Activated T-helper 1 cell treated with anti-CD3 and anti-CD28 coated beads, Interleukin-12 subunit alpha, Interleukin-12 subunit beta, Interleukin-2, Interleukin-4 antibody, amounts not matched to agents 30 ng/mL and 10 ng/mL and 1 ng/mL, durations not matched to agents 14 hours and 24 hours and 36 hours (primary cell): ENCODE data around the gene SFMBT2. TPM values are rescaled to one million over a fixed set of nuclear protein-coding genes. Genes with fewer than 3 reads are reported as not detected.

ENCODE experiments used
- DNase-seq: peaks from one replicate; pipeline ENCODE4 v3.0.0; 2021; ENCODE audit warnings: low spot score
- H3K27ac Mint-ChIP-seq: one replicate; pipeline ENCODE4 v1.8.0; 2021; ENCODE audit warnings: mild to moderate bottlenecking, mixed read lengths
- H3K27me3 Mint-ChIP-seq: one replicate; pipeline ENCODE4 v1.8.0; 2022; ENCODE audit warnings: mild to moderate bottlenecking, moderate library complexity, mixed read lengths; ENCODE audit not compliant: insufficient read depth
- H3K36me3 Mint-ChIP-seq: one replicate; pipeline ENCODE4 v1.8.0; 2021; ENCODE audit warnings: low read depth, mixed read lengths
- H3K4me1 Mint-ChIP-seq: one replicate; pipeline ENCODE4 v1.8.0; 2021; ENCODE audit warnings: low read depth, mixed read lengths
- H3K4me3 Mint-ChIP-seq: one replicate; pipeline ENCODE4 v1.8.0; 2021; ENCODE audit warnings: mild to moderate bottlenecking, moderate library complexity, mixed read lengths
- H3K9me3 Mint-ChIP-seq: one replicate; pipeline ENCODE4 v1.8.0; 2021; ENCODE audit warnings: mixed read lengths
- intact Hi-C: fragments of 100-400 bp; cut with micrococcal nuclease; formaldehyde crosslinking; loops from one replicate; pipeline ENCODE4 v1.15.1; 2024
- total RNA-seq: library from RNA; stranded (reverse); gene quantifications from 2 replicates; pipeline ENCODE4 v1.2.3, GENCODE V29; 2022

The SFMBT2 gene
- total RNA-seq, 1 donor from 2014 or later = 39.1 TPM

GRCh38 chr10:7363700-7364099, 47.1 kb downstream of the SFMBT2 start:
- Mint-ChIP-seq H3K4me1 (peaks cover 10% of the 10 kb centered on the region), H3K27ac (no peak overlapping the region), H3K27me3 (no peaks in the 10 kb centered on the region), H3K36me3 (peaks cover 85% of the 10 kb centered on the region), H3K4me3 (no peak overlapping the region), H3K9me3 (peaks cover 4% of the 10 kb centered on the region)
- intact Hi-C loops = no loop called here
- DNase-seq = no peak

DNA sequence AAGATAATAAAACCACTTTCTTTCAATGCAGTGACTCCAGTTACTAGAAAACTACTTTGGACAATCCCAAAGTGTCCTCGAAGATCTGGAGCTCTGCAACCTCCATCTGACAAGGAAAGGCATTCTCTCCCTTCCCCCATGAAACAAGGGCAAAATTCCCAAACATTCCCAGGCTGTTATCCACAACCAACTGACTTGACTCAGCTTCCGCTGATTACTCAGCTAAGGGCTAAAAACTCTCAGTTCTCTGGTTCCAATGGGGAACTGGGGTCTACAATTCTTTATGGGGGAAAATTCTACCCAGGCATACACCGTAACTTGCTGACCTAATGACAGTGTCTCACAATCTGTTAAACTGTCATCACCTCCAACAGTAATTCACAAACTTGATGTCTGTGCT, 48.4 kb downstream of the SFMBT2 start:
- no peaks in the 10 kb centered on the region for H3K27me3 Mint-ChIP-seq
- H3K4me1 Mint-ChIP-seq = peaks cover 12% of the 10 kb centered on the region
- H3K27ac Mint-ChIP-seq = no peak overlapping the region
- no peak for DNase-seq
- H3K9me3 Mint-ChIP-seq = peaks cover 9% of the 10 kb centered on the region
- peaks cover 89% of the 10 kb centered on the region for H3K36me3 Mint-ChIP-seq
- no peak overlapping the region for H3K4me3 Mint-ChIP-seq
- intact Hi-C loops = no loop called here

DNA sequence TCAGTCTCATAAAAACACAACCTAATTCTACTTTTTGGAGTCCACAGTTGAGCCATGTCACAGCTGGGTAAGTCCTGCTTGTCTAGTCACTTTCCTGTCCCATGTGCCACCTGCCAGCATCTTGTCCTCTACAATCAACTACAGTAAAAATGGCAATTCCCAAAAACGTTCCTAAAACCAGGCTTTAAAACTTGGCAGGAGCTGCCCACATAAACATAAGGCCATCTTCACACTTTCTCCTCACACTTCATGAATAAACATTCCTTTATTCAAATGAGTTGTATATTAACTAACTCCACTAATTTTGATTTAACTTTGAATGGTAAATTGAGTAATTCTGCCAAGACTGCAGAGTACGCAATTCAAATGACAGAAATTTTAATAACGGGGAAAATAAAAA, 49.5 kb downstream of the SFMBT2 start:
- no peak for DNase-seq
- Mint-ChIP-seq H3K27me3 (no peaks in the 10 kb centered on the region), H3K9me3 (peaks cover 9% of the 10 kb centered on the region), H3K36me3 (peaks cover 84% of the 10 kb centered on the region), H3K4me3 (no peak overlapping the region), H3K4me1 (peaks cover 23% of the 10 kb centered on the region), H3K27ac (no peak overlapping the region)
- intact Hi-C loops = no loop called here

GRCh38 chr10:7359954-7360353, 50.9 kb downstream of the SFMBT2 start:
- H3K9me3 Mint-ChIP-seq = peaks cover 9% of the 10 kb centered on the region
- H3K27me3 Mint-ChIP-seq = no peaks in the 10 kb centered on the region
- H3K4me1 Mint-ChIP-seq = peaks cover 24% of the 10 kb centered on the region

GRCh38 chr10:7359356-7359755, 51.5 kb downstream of the SFMBT2 start:
- H3K4me3 Mint-ChIP-seq = no peak overlapping the region
- peaks cover 22% of the 10 kb centered on the region for H3K4me1 Mint-ChIP-seq
- intact Hi-C loops = no loop called here

More at GRCh38 chr10:7359954-7360353, 50.9 kb downstream of the SFMBT2 start:
- intact Hi-C loops = no loop called here
- Mint-ChIP-seq H3K4me3 (no peak overlapping the region), H3K27ac (no peak overlapping the region), H3K36me3 (peaks cover 75% of the 10 kb centered on the region)
- no peak for DNase-seq

DNA sequence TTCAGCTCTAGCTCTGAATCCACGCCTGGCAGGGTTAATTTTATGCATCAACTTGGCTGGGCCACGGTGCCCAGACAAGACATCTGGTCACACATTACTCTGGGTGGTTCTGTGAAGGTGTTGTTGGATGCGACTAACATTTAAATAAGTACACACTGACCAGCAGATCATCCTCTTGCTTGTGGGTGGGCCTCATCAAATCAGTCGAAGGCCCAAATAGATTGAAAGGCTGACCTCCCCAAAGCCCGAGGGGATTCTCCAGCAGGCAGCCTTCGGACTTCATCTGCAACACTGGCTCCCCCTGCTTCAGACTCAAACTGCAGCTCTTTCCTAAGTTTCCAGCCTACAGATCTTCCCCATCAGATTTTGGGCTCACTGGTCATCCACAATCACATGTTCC, 53.6 kb downstream of the SFMBT2 start:
- no peak overlapping the region for H3K27ac Mint-ChIP-seq
- peaks cover 9% of the 10 kb centered on the region for H3K9me3 Mint-ChIP-seq
- H3K36me3 Mint-ChIP-seq = peaks cover 58% of the 10 kb centered on the region
- DNase-seq = no peak
- no peaks in the 10 kb centered on the region for H3K27me3 Mint-ChIP-seq
- H3K4me3 Mint-ChIP-seq = no peak overlapping the region
- H3K4me1 Mint-ChIP-seq = peaks cover 21% of the 10 kb centered on the region
- intact Hi-C loops = no loop called here

More at GRCh38 chr10:7359356-7359755, 51.5 kb downstream of the SFMBT2 start:
- DNase-seq = no peak
- no peak overlapping the region for H3K27ac Mint-ChIP-seq
- H3K36me3 Mint-ChIP-seq = peaks cover 72% of the 10 kb centered on the region
- peaks cover 9% of the 10 kb centered on the region for H3K9me3 Mint-ChIP-seq
- no peaks in the 10 kb centered on the region for H3K27me3 Mint-ChIP-seq

GRCh38 chr10:7354330-7355047, 56.3 kb downstream of the SFMBT2 start:
- no peak for DNase-seq
- H3K36me3 Mint-ChIP-seq = peaks cover 52% of the 10 kb centered on the region
- peaks cover 21% of the 10 kb centered on the region for H3K4me1 Mint-ChIP-seq
- intact Hi-C loops = no loop called here
- peaks cover 9% of the 10 kb centered on the region for H3K9me3 Mint-ChIP-seq
- no peak overlapping the region for H3K27ac Mint-ChIP-seq
- H3K27me3 Mint-ChIP-seq = no peaks in the 10 kb centered on the region
- no peak overlapping the region for H3K4me3 Mint-ChIP-seq

GRCh38 chr10:7351894-7352293, 58.9 kb downstream of the SFMBT2 start:
- DNase-seq = no peak
- H3K27ac Mint-ChIP-seq = no peak overlapping the region
- no peak overlapping the region for H3K4me3 Mint-ChIP-seq
- no peaks in the 10 kb centered on the region for H3K9me3 Mint-ChIP-seq
- peaks cover 13% of the 10 kb centered on the region for H3K4me1 Mint-ChIP-seq
- peaks cover 41% of the 10 kb centered on the region for H3K36me3 Mint-ChIP-seq
- H3K27me3 Mint-ChIP-seq = no peaks in the 10 kb centered on the region
- intact Hi-C loops = no loop called here

DNA sequence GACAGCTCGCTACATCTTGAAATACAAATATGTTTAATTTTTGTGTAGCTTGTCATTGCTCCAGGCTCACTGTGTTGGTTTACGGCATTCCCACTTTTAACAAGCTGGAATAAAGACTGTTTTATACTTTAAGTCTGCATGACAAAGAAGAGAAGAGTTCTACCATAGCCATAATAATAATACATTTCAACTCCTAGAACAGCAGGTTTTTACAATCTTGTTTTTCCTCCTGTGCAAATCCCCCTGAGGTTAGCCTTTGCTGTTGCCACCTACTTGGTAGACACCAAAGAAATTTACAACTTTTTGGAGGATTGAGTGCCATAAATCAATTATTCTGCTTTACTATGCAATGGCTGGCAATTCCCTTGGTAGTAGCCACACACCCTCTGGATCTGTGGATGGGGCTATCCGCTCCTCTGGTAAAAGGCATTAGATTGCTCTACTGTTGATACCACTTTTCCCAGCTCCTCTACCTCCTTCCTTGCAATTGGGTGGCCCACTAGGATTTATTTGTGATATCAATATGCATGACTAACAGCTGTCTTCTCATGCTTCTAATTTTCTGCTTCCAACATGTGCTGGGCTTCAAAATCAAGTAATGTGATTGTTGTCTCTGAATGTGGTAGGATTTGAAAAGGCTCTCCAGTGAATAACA, 60.2 kb downstream of the SFMBT2 start:
- peaks cover 44% of the 10 kb centered on the region for H3K36me3 Mint-ChIP-seq
- H3K27ac Mint-ChIP-seq = no peak overlapping the region
- H3K4me1 Mint-ChIP-seq = peaks cover 14% of the 10 kb centered on the region
- no peaks in the 10 kb centered on the region for H3K9me3 Mint-ChIP-seq
- intact Hi-C loops = no loop called here
- no peaks in the 10 kb centered on the region for H3K27me3 Mint-ChIP-seq
- no peak overlapping the region for H3K4me3 Mint-ChIP-seq
- DNase-seq = no peak

DNA sequence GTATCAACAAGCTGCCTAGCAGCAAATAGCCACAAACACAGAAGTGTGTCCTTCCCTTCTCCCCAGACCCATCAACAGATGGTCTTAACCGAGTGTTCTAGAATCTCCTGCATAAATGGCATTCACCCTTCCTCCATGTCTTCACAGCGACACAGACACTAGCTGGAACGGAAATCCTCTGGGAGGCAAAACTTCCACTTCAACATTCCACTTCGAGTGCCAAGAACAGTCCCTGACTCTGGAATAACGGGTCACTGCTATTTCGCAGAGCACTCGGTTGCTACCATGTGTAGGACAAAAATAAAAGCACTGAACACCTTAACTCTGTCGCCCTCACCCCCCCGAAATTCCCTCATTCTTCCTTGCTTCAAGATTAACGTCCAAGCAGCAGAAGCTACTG, 65.1 kb downstream of the SFMBT2 start:
- no peak for DNase-seq
- no peaks in the 10 kb centered on the region for H3K9me3 Mint-ChIP-seq
- H3K4me3 Mint-ChIP-seq = no peak overlapping the region
- intact Hi-C loops = no loop called here
- no peak overlapping the region for H3K27ac Mint-ChIP-seq
- no peaks in the 10 kb centered on the region for H3K27me3 Mint-ChIP-seq
- peaks cover 19% of the 10 kb centered on the region for H3K4me1 Mint-ChIP-seq
- peaks cover 48% of the 10 kb centered on the region for H3K36me3 Mint-ChIP-seq

DNA sequence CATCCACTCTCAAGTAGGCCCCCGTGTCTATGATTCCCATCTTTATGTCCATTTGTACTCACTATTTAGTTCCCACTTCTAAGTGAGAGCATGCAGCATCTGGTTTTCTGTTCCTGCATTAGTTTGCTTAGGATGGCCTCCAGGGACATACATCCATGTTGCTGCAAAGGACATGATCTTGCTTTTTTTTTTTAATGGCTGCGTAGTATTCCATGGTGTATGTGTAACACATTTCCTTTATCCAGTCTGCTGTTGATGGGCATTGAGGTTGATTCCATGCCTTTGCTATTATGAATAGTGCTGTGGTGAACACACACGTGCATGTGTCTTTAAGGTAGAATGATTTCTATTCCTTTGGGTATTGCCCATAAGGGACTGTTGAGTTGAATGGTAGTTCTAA, 67.8 kb downstream of the SFMBT2 start:
- peaks cover 42% of the 10 kb centered on the region for H3K36me3 Mint-ChIP-seq
- H3K27me3 Mint-ChIP-seq = no peaks in the 10 kb centered on the region
- peaks cover 39% of the 10 kb centered on the region for H3K4me1 Mint-ChIP-seq
- intact Hi-C loops = no loop called here
- no peaks in the 10 kb centered on the region for H3K9me3 Mint-ChIP-seq
- DNase-seq = no peak
- H3K27ac Mint-ChIP-seq = no peak overlapping the region
- H3K4me3 Mint-ChIP-seq = no peak overlapping the region

DNA sequence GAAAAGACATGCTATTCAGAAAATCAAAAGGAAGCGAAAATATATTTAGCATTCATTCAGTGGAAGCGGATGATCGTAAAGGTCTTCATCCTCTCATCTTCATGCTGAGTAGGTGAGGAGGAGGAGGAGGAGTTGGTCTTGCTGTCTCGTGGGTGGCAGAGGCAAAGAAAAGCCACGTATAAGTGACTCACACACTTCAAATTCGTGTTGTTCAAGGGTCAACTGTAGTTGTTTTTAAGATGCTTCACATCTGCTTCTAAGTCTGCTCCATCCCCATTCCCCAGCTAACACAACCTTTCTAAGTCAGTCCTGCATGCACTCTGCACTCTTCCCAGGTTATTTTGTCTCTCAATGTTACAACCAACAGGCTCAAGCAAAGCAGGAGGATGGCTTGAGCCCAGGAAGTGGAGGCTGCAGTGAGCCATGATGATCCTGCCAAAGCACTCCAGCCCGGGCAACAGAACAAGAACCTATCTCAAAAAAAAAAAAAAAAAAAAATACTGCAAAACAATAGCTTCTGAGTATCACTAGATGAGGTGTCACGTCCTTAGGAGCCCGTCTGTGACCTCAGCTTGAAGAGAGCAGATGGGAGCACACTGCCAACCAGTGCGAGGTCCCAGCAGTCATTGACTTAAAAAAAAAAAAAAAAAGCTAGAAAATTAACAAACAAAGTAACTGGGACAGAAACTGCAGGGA, 70.5 kb downstream of the SFMBT2 start:
- no peak for DNase-seq
- peak overlapping the region; percentile 27 for H3K27ac Mint-ChIP-seq
- intact Hi-C loops = no loop called here
- H3K9me3 Mint-ChIP-seq = no peaks in the 10 kb centered on the region
- no peaks in the 10 kb centered on the region for H3K27me3 Mint-ChIP-seq
- H3K4me1 Mint-ChIP-seq = peaks cover 52% of the 10 kb centered on the region
- peaks cover 48% of the 10 kb centered on the region for H3K36me3 Mint-ChIP-seq
- H3K4me3 Mint-ChIP-seq = no peak overlapping the region

GRCh38 chr10:7339510-7339909, 71.3 kb downstream of the SFMBT2 start:
- DNase-seq = no peak
- H3K36me3 Mint-ChIP-seq = peaks cover 53% of the 10 kb centered on the region
- H3K4me3 Mint-ChIP-seq = no peak overlapping the region
- peak overlapping the region; percentile 27 for H3K27ac Mint-ChIP-seq
- no peaks in the 10 kb centered on the region for H3K27me3 Mint-ChIP-seq
- H3K9me3 Mint-ChIP-seq = no peaks in the 10 kb centered on the region
- intact Hi-C loops = no loop called here
- H3K4me1 Mint-ChIP-seq = peaks cover 52% of the 10 kb centered on the region
